OCI-LY1 (cell line): Measurements from ENCODE around the gene ATP5F1C.
A peak's percentile ranks its signal among the peaks of the same experiment; 100 is the strongest.
"Not testable (repeated sequence)": the region's sequence is repeated elsewhere in the genome, so short reads cannot be mapped to it uniquely, and the experiment has no call there.

Experiments used
- H2AFZ ChIP-seq: fragments of 200-600 bp; sonication (generic), shearing (Covaris generic); 2 replicates; pipeline ENCODE4 v1.6.0; 2014; ENCODE audit warnings: antibody characterized with exemption, mild to moderate bottlenecking, low read length
- H3F3A ChIP-seq: fragments of 200-600 bp; sonication (generic), shearing (Covaris generic); 2 replicates; pipeline ENCODE4 v1.6.0; 2014; ENCODE audit warnings: mild to moderate bottlenecking, antibody characterized with exemption, low read length, moderate library complexity; ENCODE audit not compliant: insufficient read depth
- H3K27ac ChIP-seq: fragments of 200-600 bp; sonication (generic); 2 replicates; pipeline ENCODE4 v1.5.1; 2014; ENCODE audit warnings: low read length, mixed run types, mild to moderate bottlenecking, low read depth; ENCODE audit not compliant: poor library complexity, severe bottlenecking
- H3K27me3 ChIP-seq: fragments of 200-600 bp; sonication (generic); 2 replicates; pipeline ENCODE4 v1.6.0; 2014; ENCODE audit warnings: antibody characterized with exemption, mild to moderate bottlenecking, low read length, moderate library complexity; ENCODE audit not compliant: insufficient read depth
- H3K36me3 ChIP-seq: fragments of 200-600 bp; sonication (generic); 2 replicates; pipeline ENCODE4 v1.6.1; 2014; ENCODE audit warnings: mild to moderate bottlenecking, antibody characterized with exemption, low read length, moderate library complexity, mixed read lengths; ENCODE audit not compliant: insufficient read depth
- H3K4me1 ChIP-seq: fragments of 200-600 bp; sonication (generic); 2 replicates; pipeline ENCODE4 v1.5.1; 2014; ENCODE audit warnings: mild to moderate bottlenecking, low read length, moderate library complexity; ENCODE audit not compliant: insufficient read depth, severe bottlenecking
- H3K4me2 ChIP-seq: fragments of 200-600 bp; sonication (generic), shearing (Covaris generic); 2 replicates; pipeline ENCODE4 v1.6.1; 2014; ENCODE audit warnings: low read length
- H3K4me3 ChIP-seq: fragments of 200-600 bp; sonication (generic); 2 replicates; pipeline ENCODE4 v1.5.1; 2014; ENCODE audit warnings: low read length, low read depth, mild to moderate bottlenecking, mixed read lengths; ENCODE audit not compliant: poor library complexity, severe bottlenecking
- H3K79me2 ChIP-seq: fragments of 200-600 bp; shearing (Covaris generic); 2 replicates; pipeline ENCODE4 v1.6.1; 2016; ENCODE audit warnings: mixed run types, low read length, mixed read lengths; ENCODE audit not compliant: insufficient read depth
- H3K9ac ChIP-seq: fragments of 200-600 bp; sonication (generic), shearing (Covaris generic); 2 replicates; pipeline ENCODE4 v1.6.1; 2014; ENCODE audit warnings: mild to moderate bottlenecking, low read length, mixed read lengths
- H3K9me2 ChIP-seq: fragments of 200-600 bp; sonication (generic), shearing (Covaris generic); 2 replicates; pipeline ENCODE4 v1.6.1; 2014; ENCODE audit warnings: low read depth, mild to moderate bottlenecking, low read length, mixed read lengths
- H3K9me3 ChIP-seq: fragments of 200-600 bp; shearing (Covaris generic); 2 replicates; pipeline ENCODE4 v1.6.1; 2014; ENCODE audit warnings: low read length, mixed read lengths
- H4K20me1 ChIP-seq: fragments of 200-600 bp; sonication (generic), shearing (Covaris generic); 2 replicates; pipeline ENCODE4 v1.6.0; 2016; ENCODE audit warnings: mild to moderate bottlenecking, low read length; ENCODE audit not compliant: insufficient read depth
- EZH2 ChIP-seq: fragments of 200-600 bp; sonication (generic), shearing (Covaris generic); IDR thresholded peaks from 2 replicates; pipeline ENCODE4 v1.8.0; 2017; ENCODE audit warnings: borderline replicate concordance, mixed run types, mild to moderate bottlenecking, antibody characterized with exemption, low read length, moderate library complexity, mixed read lengths
- TF ChIP-seq, protein P1 (sequence below): fragments of 200-600 bp; sonication (generic), shearing (Covaris generic); IDR thresholded peaks from 2 replicates; pipeline ENCODE4 v1.5.1; 2017; ENCODE audit warnings: mild to moderate bottlenecking, antibody characterized with exemption, low read length, moderate library complexity, mixed read lengths

The ATP5F1C gene

GRCh38 chr10:7776777-7777176 is 11.2 kb upstream of the ATP5F1C start:
- no peaks in the 10 kb centered on the region for H3K9me3 ChIP-seq
- H3K9ac ChIP-seq: no peak overlapping the region
- no peaks in the 10 kb centered on the region for H3K9me2 ChIP-seq
- no peak overlapping the region for H3K27ac ChIP-seq
- no peak overlapping the region for H2AFZ ChIP-seq
- no peak overlapping the region for H3K4me3 ChIP-seq
- no peaks in the 10 kb centered on the region for H3K27me3 ChIP-seq
- no peaks in the 10 kb centered on the region for H4K20me1 ChIP-seq
- TF ChIP-seq, protein P1, sequence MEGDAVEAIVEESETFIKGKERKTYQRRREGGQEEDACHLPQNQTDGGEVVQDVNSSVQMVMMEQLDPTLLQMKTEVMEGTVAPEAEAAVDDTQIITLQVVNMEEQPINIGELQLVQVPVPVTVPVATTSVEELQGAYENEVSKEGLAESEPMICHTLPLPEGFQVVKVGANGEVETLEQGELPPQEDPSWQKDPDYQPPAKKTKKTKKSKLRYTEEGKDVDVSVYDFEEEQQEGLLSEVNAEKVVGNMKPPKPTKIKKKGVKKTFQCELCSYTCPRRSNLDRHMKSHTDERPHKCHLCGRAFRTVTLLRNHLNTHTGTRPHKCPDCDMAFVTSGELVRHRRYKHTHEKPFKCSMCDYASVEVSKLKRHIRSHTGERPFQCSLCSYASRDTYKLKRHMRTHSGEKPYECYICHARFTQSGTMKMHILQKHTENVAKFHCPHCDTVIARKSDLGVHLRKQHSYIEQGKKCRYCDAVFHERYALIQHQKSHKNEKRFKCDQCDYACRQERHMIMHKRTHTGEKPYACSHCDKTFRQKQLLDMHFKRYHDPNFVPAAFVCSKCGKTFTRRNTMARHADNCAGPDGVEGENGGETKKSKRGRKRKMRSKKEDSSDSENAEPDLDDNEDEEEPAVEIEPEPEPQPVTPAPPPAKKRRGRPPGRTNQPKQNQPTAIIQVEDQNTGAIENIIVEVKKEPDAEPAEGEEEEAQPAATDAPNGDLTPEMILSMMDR: no peak
- no peak for TF ChIP-seq EZH2
- H3K79me2 ChIP-seq: 0 out of 2 replicates have a peak, but pooled peaks cover 3% of the 10 kb centered on the region
- peaks cover 66% of the 10 kb centered on the region for H3K36me3 ChIP-seq
- H3F3A ChIP-seq: no peaks in the 10 kb centered on the region
- peaks cover 10% of the 10 kb centered on the region for H3K4me1 ChIP-seq
- no peak overlapping the region for H3K4me2 ChIP-seq

DNA sequence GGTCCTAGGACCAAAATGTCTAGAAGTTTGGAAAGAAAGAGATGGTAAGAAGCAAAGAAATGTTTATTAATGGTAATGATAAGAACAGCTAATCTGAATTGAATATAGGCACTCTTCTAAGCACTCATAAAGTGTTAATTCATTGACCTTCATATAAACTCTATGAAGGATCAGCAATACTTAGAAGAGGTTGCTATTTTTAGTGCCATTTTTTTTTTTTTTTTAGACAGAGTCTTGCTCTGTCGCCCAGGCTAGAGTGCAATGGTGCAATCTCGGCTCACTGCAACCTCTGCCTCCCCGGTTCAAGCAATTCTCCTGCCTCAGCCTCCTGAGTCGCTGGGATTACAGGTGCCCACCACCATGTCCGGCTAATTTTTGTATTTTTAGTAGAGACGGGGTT is 5.8 kb upstream of the ATP5F1C start:
- peaks cover 54% of the 10 kb centered on the region for H3K36me3 ChIP-seq
- not testable (repeated sequence) for H3K9me3 ChIP-seq, H3K27ac ChIP-seq, H3F3A ChIP-seq, H3K9ac ChIP-seq, H3K4me2 ChIP-seq, H2AFZ ChIP-seq, H3K4me3 ChIP-seq, H3K9me2 ChIP-seq, H4K20me1 ChIP-seq, H3K27me3 ChIP-seq
- H3K79me2 ChIP-seq: peaks cover 48% of the 10 kb centered on the region
- H3K4me1 ChIP-seq: peaks cover 20% of the 10 kb centered on the region

GRCh38 chr10:7786430-7786829 is 1.5 kb upstream of the ATP5F1C start:
- peaks cover 27% of the 10 kb centered on the region for H3K36me3 ChIP-seq
- no peak overlapping the region for H2AFZ ChIP-seq
- no peaks in the 10 kb centered on the region for H3K9me3 ChIP-seq
- H4K20me1 ChIP-seq: no peaks in the 10 kb centered on the region
- H3K4me1 ChIP-seq: peaks cover 39% of the 10 kb centered on the region
- no peaks in the 10 kb centered on the region for H3K9me2 ChIP-seq
- no peak overlapping the region for H3K27ac ChIP-seq
- H3K4me3 ChIP-seq: peak overlapping the region; percentile 96
- TF ChIP-seq, protein P1: no peak
- no peak for TF ChIP-seq EZH2
- H3K9ac ChIP-seq: peak overlapping the region; percentile 89; the same call in 1 of the 2 replicates
- H3K79me2 ChIP-seq: peaks cover 82% of the 10 kb centered on the region
- H3K27me3 ChIP-seq: no peaks in the 10 kb centered on the region
- H3F3A ChIP-seq: no peaks in the 10 kb centered on the region
- peak overlapping the region; percentile 76 for H3K4me2 ChIP-seq

DNA sequence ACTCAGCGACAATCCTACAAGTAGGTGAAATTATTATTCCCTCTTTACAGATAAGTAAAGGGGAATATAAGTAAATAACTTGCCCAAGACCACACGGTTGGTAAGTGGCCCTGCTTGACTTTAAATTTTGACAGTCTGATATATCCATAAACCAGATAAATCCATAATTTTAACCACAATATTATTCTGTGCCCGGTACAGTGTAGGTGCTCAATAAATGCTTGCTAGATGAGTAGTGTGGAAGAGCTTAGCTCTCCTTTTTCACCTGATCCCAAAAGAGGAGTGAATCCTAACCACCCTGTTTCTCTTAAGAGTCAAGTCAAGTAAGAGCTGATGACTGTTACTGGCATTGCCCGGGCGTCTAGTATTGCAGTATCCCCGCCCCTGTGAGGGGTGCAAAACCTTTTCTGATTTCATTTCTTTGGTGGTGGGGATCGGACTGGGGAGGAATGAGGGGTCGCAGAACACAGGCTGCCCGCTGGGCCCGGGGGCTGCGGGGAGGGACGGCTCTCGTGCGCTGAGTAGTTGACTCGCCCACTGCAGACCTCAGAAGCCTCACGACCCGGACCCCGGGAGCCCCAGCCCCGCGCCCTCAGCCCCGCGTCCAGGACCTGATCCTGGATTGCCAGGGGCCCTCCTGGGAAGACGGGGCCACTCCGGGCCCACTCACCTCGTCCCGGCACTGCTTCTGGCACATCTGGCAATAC is 674 bp upstream of the ATP5F1C start:
- H3K9ac ChIP-seq: peak overlapping the region; percentile 89
- H3K27ac ChIP-seq: no peak overlapping the region
- H2AFZ ChIP-seq: no peak overlapping the region
- TF ChIP-seq, protein P1: no peak
- no peak for TF ChIP-seq EZH2
- H3K9me3 ChIP-seq: no peaks in the 10 kb centered on the region
- peak overlapping the region; percentile 76 for H3K4me2 ChIP-seq
- peak overlapping the region; percentile 96 for H3K4me3 ChIP-seq
- peaks cover 39% of the 10 kb centered on the region for H3K4me1 ChIP-seq
- H3K79me2 ChIP-seq: peaks cover 91% of the 10 kb centered on the region
- H3F3A ChIP-seq: no peaks in the 10 kb centered on the region
- no peaks in the 10 kb centered on the region for H4K20me1 ChIP-seq
- no peaks in the 10 kb centered on the region for H3K9me2 ChIP-seq
- peaks cover 34% of the 10 kb centered on the region for H3K36me3 ChIP-seq
- H3K27me3 ChIP-seq: no peaks in the 10 kb centered on the region
